BLaER1 treated with 17β-estradiol and CSF1 and Interleukin-3, amounts not matched to agents 10 nM and 100 nM (cell line): ENCODE results near the gene H1-8.
A peak's percentile ranks its signal among the peaks of the same experiment; 100 is the strongest.

Experiments
- H3K27ac ChIP-seq, 11 experiments: shearing (Covaris generic); formaldehyde crosslinking; 2 replicates each; pipeline ENCODE4 v1.8.1; 2022
- H3K27me3 ChIP-seq, 11 experiments: shearing (Covaris generic); formaldehyde crosslinking; 2 replicates each; pipeline ENCODE4 v1.8.1; 2022
- H3K36me3 ChIP-seq, 11 experiments: shearing (Covaris generic); formaldehyde crosslinking; 2 replicates each; pipeline ENCODE4 v1.8.1; 2022
- H3K4me1 ChIP-seq, 10 experiments: shearing (Covaris generic); formaldehyde crosslinking; 2 replicates each; pipeline ENCODE4 v1.8.1; 2022
- H3K4me2 ChIP-seq, 11 experiments: shearing (Covaris generic); formaldehyde crosslinking; 2 replicates each; pipeline ENCODE4 v1.8.1; 2022
- H3K4me3 ChIP-seq, 10 experiments: shearing (Covaris generic); formaldehyde crosslinking; 2 replicates each; pipeline ENCODE4 v1.8.1; 2022
- H3K9ac ChIP-seq, 11 experiments: shearing (Covaris generic); formaldehyde crosslinking; 2 replicates each; pipeline ENCODE4 v1.8.1; 2022
- H3K9me3 ChIP-seq, 11 experiments: shearing (Covaris generic); formaldehyde crosslinking; replicated peaks in 1 of 11; 2 replicates each; pipeline ENCODE4 v1.8.1; 2022
- H4K20me1 ChIP-seq, 11 experiments: shearing (Covaris generic); formaldehyde crosslinking; 2 replicates each; pipeline ENCODE4 v1.8.1; 2022
- Cebpa-rat ChIP-seq, 11 experiments: shearing (Covaris generic); IDR thresholded peaks; 2 replicates each; pipeline ENCODE4 v1.8.1; 2022

The H1-8 gene

DNA sequence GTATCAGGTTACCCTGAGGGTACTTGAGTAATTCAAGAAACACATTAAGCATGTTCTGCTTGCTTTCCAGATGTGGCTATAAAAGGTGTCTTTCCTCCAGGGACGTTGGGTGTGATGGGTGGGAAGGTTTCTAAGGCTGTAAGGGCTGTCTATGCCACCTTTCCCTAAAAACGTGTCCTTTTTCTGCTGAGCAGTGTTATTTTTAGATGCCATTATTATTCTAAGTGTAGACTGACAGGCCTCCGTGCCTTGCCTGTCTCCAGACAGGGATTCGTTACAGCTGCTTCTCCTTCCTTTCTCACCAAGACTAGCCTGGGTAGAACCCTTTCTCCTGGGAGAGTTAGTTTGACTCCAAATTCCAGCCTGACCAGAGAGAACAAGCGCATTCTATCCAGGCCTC is 41.3 kb upstream of the H1-8 start:
- H3K4me1 ChIP-seq: peaks cover 2 to 25% (median 22%) of the 10 kb centered on the region in 10 experiments; a peak in 19 of 20 replicates
- H3K4me2 ChIP-seq: no peak overlapping the region
- no peaks in the 10 kb centered on the region for H3K9me3 ChIP-seq
- H3K27me3 ChIP-seq: no peaks in the 10 kb centered on the region
- H3K4me3 ChIP-seq: no peak overlapping the region
- H3K27ac ChIP-seq: no peak overlapping the region
- H3K36me3 ChIP-seq: peaks cover 23 to 62% (median 41%) of the 10 kb centered on the region in 11 experiments; a peak in 19 of 22 replicates
- no peaks in the 10 kb centered on the region for H4K20me1 ChIP-seq
- no peak overlapping the region for H3K9ac ChIP-seq
- TF ChIP-seq Cebpa-rat (IDR thresholded peaks at IDR 0.05): no peak

DNA sequence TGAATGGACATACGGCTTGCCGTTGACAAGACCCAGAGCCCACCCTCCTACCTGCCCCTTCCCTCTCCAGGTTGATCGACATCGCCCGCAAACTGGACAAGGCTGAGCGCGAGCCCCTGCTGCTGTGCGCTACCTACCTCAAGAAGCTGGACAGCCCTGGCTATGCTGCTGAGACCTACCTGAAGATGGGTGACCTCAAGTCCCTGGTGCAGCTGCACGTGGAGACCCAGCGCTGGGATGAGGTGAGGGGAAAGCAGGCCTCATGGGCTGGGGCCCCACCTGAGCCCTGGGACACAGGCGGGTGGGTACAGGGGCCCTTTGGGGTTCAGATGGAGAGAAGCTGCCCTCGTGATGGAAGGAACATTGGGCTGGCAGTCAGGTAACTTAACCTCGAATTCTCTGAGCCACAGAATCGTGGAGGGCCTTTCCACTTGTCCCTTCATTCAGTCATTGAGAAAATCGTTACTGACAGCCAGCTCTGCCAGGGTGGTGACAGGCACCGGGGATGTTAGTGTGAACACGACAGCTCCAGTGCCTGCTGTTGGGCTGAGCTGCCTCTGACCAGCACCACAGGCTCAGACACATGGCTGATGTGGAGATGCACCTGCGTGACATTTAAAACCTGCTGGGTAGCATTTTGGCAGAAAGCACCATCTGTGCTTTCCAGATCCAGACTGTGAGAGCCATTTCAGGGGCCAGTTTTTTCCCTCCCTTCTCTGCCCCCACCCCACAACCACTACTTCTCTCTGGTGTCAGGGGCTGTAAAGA is 40.1 kb upstream of the H1-8 start:
- Histone ChIP-seq H3K36me3 (peaks cover 19 to 54% (median 41%) of the 10 kb centered on the region in 11 experiments; a peak in 19 of 22 replicates), H4K20me1 (no peaks in the 10 kb centered on the region), H3K4me1 (peaks cover 14 to 37% (median 34%) of the 10 kb centered on the region in 10 experiments), H3K9ac (no peak overlapping the region), H3K9me3 (no peaks in the 10 kb centered on the region), H3K4me3 (no peak overlapping the region), H3K27me3 (no peaks in the 10 kb centered on the region), H3K4me2 (no peak overlapping the region), H3K27ac (no peak overlapping the region)
- TF ChIP-seq Cebpa-rat (IDR thresholded peaks at IDR 0.05): no peak

DNA sequence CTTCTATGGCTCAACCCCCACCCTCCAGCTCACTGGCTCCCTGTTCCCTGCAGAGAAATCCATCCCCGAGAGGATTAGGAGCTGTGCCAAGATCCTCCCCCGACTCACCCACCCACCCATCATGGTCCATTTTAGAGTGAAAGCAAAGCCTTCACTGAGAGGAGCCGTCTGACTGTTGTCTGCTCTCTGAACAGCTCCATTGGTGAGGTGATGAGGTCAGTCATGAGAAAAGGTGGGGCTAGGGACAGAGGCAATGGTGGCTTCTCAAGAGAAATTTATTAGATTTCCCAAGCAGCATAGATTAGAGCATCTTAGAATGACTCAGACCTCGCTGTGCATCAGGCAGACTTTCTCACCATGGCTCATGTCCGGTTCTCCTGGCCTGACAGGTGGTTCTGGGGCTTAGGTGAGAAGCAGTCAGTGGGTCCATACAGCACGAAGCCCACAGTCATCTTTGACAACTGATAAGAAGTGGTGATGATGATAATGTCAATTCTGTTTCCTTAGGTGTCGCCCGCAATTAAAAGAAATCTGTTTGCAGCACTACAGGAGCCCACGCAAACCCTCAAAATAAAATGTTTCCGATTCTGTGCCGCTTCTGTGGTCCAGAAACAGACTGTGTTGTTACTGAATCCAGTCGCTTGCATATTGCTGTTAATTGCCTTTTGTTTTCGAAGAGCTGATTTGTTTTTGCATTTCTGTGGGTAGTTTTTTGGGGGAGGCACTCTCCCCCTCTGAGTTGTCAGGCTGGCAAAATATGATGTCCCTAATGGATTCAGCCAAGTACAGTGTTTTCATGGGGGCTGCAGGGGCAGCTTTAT is 39.3 kb upstream of the H1-8 start:
- H3K27me3 ChIP-seq: no peaks in the 10 kb centered on the region
- H3K4me2 ChIP-seq: no peak overlapping the region
- H3K4me3 ChIP-seq: no peak overlapping the region
- peaks cover 19 to 54% (median 41%) of the 10 kb centered on the region in 11 experiments; a peak in 19 of 22 replicates for H3K36me3 ChIP-seq
- H4K20me1 ChIP-seq: no peaks in the 10 kb centered on the region
- TF ChIP-seq Cebpa-rat (IDR thresholded peaks at IDR 0.05): no peak
- H3K27ac ChIP-seq: no peak overlapping the region
- peaks cover 17 to 44% (median 41%) of the 10 kb centered on the region in 10 experiments for H3K4me1 ChIP-seq
- no peaks in the 10 kb centered on the region for H3K9me3 ChIP-seq
- H3K9ac ChIP-seq: no peak overlapping the region

DNA sequence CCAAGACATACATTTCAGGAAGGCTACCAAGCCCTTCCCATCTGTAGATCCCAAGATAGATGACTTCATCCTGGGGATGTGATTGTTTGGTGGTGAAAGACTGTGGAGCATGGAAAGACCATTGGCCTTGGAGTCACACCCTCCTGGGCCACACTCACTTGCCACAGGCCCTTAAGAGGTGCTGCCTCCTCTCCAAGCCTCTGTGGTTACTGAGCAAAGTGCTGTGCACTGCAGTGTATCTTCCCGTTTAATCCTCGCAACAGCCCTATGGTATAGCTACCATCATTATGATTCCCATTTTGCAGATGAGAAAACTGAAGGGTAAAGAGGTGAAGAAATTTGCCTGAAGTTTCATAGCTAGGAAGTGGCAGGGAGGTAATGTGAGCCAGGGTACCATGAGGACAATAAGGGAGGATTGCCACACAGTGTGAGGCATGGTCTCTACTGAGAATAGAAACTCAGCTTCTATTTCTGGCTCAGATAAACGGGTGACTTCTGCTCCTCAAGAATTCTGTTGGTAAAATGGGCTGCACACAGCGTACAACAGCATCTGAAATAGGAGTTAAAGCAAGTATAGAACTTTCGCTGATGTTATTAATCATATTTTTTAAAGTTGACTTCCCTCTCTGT is 38.4 kb upstream of the H1-8 start:
- Histone ChIP-seq H3K4me2 (peak overlapping the region in 3 of 11 experiments; percentile 1 to 20 (median 14); a peak in 2 of 22 replicates), H3K9me3 (no peaks in the 10 kb centered on the region), H3K27ac (no peak overlapping the region), H4K20me1 (no peaks in the 10 kb centered on the region), H3K9ac (no peak overlapping the region), H3K4me3 (no peak overlapping the region), H3K36me3 (peaks cover 19 to 54% (median 41%) of the 10 kb centered on the region in 11 experiments; a peak in 19 of 22 replicates), H3K27me3 (no peaks in the 10 kb centered on the region), H3K4me1 (peaks cover 17 to 47% (median 42%) of the 10 kb centered on the region in 10 experiments)
- TF ChIP-seq Cebpa-rat (IDR thresholded peaks at IDR 0.05): no peak

DNA sequence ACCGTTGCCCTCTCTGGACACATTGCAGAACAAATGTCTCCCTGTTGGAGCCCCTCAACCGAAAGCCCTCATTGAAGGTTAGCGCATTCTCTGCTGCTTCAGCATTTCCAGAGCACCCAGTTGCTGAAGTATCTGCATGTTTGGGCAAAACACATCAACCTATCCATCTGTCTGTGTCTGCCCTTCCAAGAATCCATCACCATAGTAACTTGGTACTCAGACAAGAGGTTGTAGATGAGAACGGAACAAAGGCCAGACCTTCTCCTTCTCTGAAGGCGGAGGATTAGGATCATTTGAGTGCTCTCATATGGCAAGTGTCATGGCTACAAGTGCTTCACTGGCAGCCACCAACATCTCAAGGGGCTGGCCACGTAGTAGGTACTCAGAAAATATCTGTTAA is 37.6 kb upstream of the H1-8 start:
- H3K27ac ChIP-seq: no peak overlapping the region

DNA sequence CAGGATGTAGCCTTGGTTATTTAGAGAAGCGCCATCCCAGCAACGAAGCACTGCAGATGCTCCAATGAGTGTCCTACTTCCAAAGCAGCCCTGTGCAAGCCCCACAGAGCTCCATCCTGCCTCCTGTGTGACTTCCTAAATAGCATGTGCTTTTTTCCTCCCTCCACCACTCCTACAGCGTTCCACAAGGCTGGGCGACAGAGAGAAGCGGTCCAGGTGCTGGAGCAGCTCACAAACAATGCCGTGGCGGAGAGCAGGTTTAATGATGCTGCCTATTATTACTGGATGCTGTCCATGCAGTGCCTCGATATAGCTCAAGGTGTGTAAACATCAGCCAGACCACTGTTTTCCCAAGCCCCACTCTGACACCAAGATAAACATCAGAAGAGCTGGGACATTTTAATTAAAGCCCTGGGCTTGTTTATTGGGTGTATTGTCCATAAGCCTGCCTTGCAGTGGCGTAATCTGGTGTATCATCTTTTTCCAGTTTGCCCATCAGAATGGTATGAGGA is 36.7 kb upstream of the H1-8 start:
- peak overlapping the region in 3 of 11 experiments; percentile 51 to 59 (median 55); a peak in 4 of 22 replicates for H3K9ac ChIP-seq
- no peaks in the 10 kb centered on the region for H3K9me3 ChIP-seq
- no peaks in the 10 kb centered on the region for H3K27me3 ChIP-seq
- TF ChIP-seq Cebpa-rat (IDR thresholded peaks at IDR 0.05): no peak
- peaks cover 17 to 63% (median 55%) of the 10 kb centered on the region in 10 experiments for H3K4me1 ChIP-seq
- no peaks in the 10 kb centered on the region for H4K20me1 ChIP-seq
- H3K4me3 ChIP-seq: no peak overlapping the region
- H3K36me3 ChIP-seq: peaks cover 5 to 57% (median 25%) of the 10 kb centered on the region in 11 experiments; a peak in 18 of 22 replicates
- peak overlapping the region; percentile 61 to 87 (median 72); a peak in 19 of 22 replicates for H3K4me2 ChIP-seq
- H3K27ac ChIP-seq: peak overlapping the region in 3 of 11 experiments; percentile 29 to 53 (median 48); a peak in 3 of 22 replicates

More for the DNA sequence above, 37.6 kb upstream of the H1-8 start:
- Histone ChIP-seq H4K20me1 (no peaks in the 10 kb centered on the region), H3K36me3 (peaks cover 13 to 59% (median 34%) of the 10 kb centered on the region in 11 experiments; a peak in 18 of 22 replicates), H3K4me3 (no peak overlapping the region), H3K9ac (no peak overlapping the region), H3K27me3 (no peaks in the 10 kb centered on the region), H3K9me3 (no peaks in the 10 kb centered on the region), H3K4me1 (peaks cover 17 to 55% (median 48%) of the 10 kb centered on the region in 10 experiments), H3K4me2 (peak overlapping the region in 7 of 11 experiments; percentile 14 to 87 (median 68); a peak in 8 of 22 replicates)
- TF ChIP-seq Cebpa-rat (IDR thresholded peaks at IDR 0.05): no peak

DNA sequence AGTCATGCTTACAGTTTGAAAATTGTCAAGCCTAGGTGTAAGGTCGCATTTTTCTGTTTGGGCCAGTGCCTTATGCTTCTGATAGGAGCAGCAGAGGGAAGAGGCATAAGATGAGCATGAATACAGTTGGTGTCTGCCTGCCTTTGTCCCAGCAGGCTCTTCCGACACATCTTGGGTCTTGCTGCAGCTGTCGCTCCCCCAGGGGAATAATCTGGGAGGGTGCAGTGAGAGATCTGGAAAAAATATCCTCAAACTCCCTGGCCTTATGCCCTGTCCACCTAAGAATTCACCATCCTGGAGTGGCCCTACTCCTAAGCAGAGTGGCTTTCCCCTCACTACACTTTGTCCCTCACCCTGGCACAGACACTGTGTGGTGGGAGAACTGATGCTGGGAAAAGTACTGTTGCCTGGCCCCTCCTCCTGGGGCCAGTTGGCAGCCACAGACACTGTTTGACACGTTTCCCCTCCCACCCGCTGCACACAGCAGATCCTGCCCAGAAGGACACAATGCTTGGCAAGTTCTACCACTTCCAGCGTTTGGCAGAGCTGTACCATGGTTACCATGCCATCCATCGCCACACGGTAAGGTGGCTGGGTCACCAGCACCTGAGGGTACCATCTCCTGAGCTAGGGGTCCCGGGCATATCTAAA is 35.7 kb upstream of the H1-8 start:
- no peak overlapping the region for H3K4me3 ChIP-seq
- H3K4me2 ChIP-seq: peak overlapping the region; percentile 61 to 87 (median 72)
- peak overlapping the region in 8 of 11 experiments; percentile 5 to 53 (median 15); a peak in 10 of 22 replicates for H3K27ac ChIP-seq
- peaks cover 11 to 58% (median 21%) of the 10 kb centered on the region in 11 experiments; a peak in 19 of 22 replicates for H3K36me3 ChIP-seq
- H3K9me3 ChIP-seq: no peaks in the 10 kb centered on the region
- peak overlapping the region in 7 of 11 experiments; percentile 9 to 59 (median 32); a peak in 8 of 22 replicates for H3K9ac ChIP-seq
- TF ChIP-seq Cebpa-rat (IDR thresholded peaks at IDR 0.05): no peak
- no peaks in the 10 kb centered on the region for H4K20me1 ChIP-seq
- H3K27me3 ChIP-seq: no peaks in the 10 kb centered on the region
- H3K4me1 ChIP-seq: peaks cover 17 to 64% (median 55%) of the 10 kb centered on the region in 10 experiments

DNA sequence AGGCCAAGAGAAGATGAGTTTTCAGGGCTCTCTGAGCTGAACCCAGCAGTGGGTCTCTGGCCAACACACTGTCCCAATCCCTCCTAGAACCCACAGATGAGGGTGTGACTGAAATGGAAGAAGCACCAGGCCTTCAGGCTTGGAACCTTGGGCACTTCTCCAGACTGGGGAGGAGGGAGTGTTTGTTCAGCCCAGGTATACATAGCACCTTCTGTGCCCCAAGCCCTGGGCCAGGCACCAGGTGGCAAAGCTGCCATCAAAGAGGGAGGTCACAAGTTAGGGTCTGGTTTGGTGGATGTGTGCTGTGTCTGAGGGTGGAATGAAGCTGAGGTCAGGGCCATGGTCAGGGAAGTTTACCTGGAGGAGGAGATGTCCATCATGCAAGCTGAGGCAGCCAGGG is 30.4 kb upstream of the H1-8 start:
- Histone ChIP-seq H3K4me2 (no peak overlapping the region), H3K4me1 (peaks cover 5 to 55% (median 36%) of the 10 kb centered on the region in 10 experiments), H3K27ac (no peak overlapping the region), H4K20me1 (no peaks in the 10 kb centered on the region; a peak in 1 of 22 replicates), H3K9me3 (no peaks in the 10 kb centered on the region), H3K9ac (no peak overlapping the region), H3K36me3 (peaks cover 4 to 46% (median 11%) of the 10 kb centered on the region in 11 experiments; a peak in 14 of 22 replicates), H3K27me3 (no peaks in the 10 kb centered on the region), H3K4me3 (no peak overlapping the region)
- no peak for TF ChIP-seq Cebpa-rat (IDR thresholded peaks at IDR 0.05)
